Breast epithelium (tissue), 4 donors: Measurements from ENCODE around the gene RPL5. TPM values are rescaled to one million over a fixed set of nuclear protein-coding genes. Genes with fewer than 3 reads are reported as not detected.

ENCODE experiments used
- DNase-seq, 2 donors: peaks; one replicate each; pipeline ENCODE4 v3.0.0-alpha.2; 2019; ENCODE audit warnings: low spot score in 2 of 2
- H3K27ac ChIP-seq, 2 donors: fragments of 200-600 bp; sonication (generic) in 1 of 2; one replicate each; pipeline ENCODE4 v1.5.1; 2016 to 2019; ENCODE audit warnings: mild to moderate bottlenecking in 1 of 2
- H3K27me3 ChIP-seq, 2 donors: fragments of 200-600 bp; sonication (generic) in 1 of 2; one replicate each; pipeline versions ENCODE4 v1.5.1 to v1.6.0; 2017 to 2019; ENCODE audit warnings: control low read depth in 1 of 2, mild to moderate bottlenecking in 1 of 2
- H3K36me3 ChIP-seq: fragments of 200-600 bp; one replicate; pipeline ENCODE4 v1.5.1; 2019
- H3K4me1 ChIP-seq, 2 donors: fragments of 200-600 bp; sonication (generic); one replicate each; pipeline ENCODE4 v1.5.1; 2016 to 2019; ENCODE audit warnings: control low read depth in 1 of 2
- H3K4me3 ChIP-seq, 3 donors: fragments of 200-600 bp; sonication (generic); 1 replicate in 2 of 3; 2 replicates in 1 of 3; pipeline ENCODE4 v1.5.1; 2016 to 2019; ENCODE audit warnings: mild to moderate bottlenecking in 3 of 3, moderate library complexity in 2 of 3
- H3K9me3 ChIP-seq, 2 donors: fragments of 200-600 bp; sonication (generic) in 1 of 2; one replicate each; pipeline ENCODE4 v1.5.1; 2016 to 2019; ENCODE audit warnings: control low read depth in 1 of 2
- CTCF ChIP-seq, 3 donors: fragments of 450-650 bp; IDR thresholded peaks; one replicate each; pipeline ENCODE4 v1.5.1; 2016 to 2017; ENCODE audit warnings: antibody characterized with exemption in 3 of 3, mild to moderate bottlenecking in 3 of 3, moderate library complexity in 3 of 3
- POLR2A ChIP-seq: fragments of 450-650 bp; IDR thresholded peaks from one replicate; pipeline ENCODE4 v1.6.1; 2016; ENCODE audit warnings: antibody characterized with exemption, mild to moderate bottlenecking, moderate library complexity
- POLR2AphosphoS5 ChIP-seq, 3 donors: sonication (generic); formaldehyde crosslinking; IDR thresholded peaks; one replicate each; pipeline ENCODE4 v1.6.1; 2017; ENCODE audit warnings: antibody characterized with exemption in 3 of 3
- intact Hi-C: fragments of 100-400 bp; cut with DNase I; formaldehyde crosslinking; loops from one replicate; pipeline ENCODE4 v1.15.1; 2023; ENCODE audit warnings: low total_unique reads
- total RNA-seq, 3 donors: library from RNA; depleted of rRNA; stranded (reverse); fragments of >200 nt; gene quantifications; one replicate each; pipeline ENCODE4 v1.1.0, GENCODE V29; 2016

RPL5 gene
- total RNA-seq, 3 donors from 2014 or later, result 1,682 to 2,363 (median 2,105) TPM

GRCh38 chr1:92853299-92853698 lies 21.5 kb downstream of the RPL5 start:
- Histone ChIP-seq H3K27ac (no peak overlapping the region), H3K36me3 (no peaks in the 10 kb centered on the region), H3K4me1 (no peaks in the 10 kb centered on the region), H3K9me3 (no peaks in the 10 kb centered on the region), H3K27me3 (no peaks in the 10 kb centered on the region), H3K4me3 (no peak overlapping the region)
- TF ChIP-seq POLR2AphosphoS5 (IDR thresholded peaks at IDR 0.05) (no peak), CTCF (IDR thresholded peaks at IDR 0.05) (no peak), POLR2A (no peak)
- intact Hi-C loops, result no loop called here
- no peak for DNase-seq

- Histone ChIP-seq H3K4me3 (no peak overlapping the region), H3K27ac (no peak overlapping the region), H3K4me1 (no peaks in the 10 kb centered on the region), H3K27me3 (no peaks in the 10 kb centered on the region), H3K9me3 (no peaks in the 10 kb centered on the region), H3K36me3 (no peaks in the 10 kb centered on the region)
- TF ChIP-seq POLR2A (no peak), POLR2AphosphoS5 (IDR thresholded peaks at IDR 0.05) (no peak), CTCF (IDR thresholded peaks at IDR 0.05) (no peak)
- intact Hi-C loops, result no loop called here
- DNase-seq, result no peak
Observed at GRCh38 chr1:92854101-92854785, 22.4 kb downstream of the RPL5 start.

GRCh38 chr1:92855236-92855635 lies 23.4 kb downstream of the RPL5 start:
- no peaks in the 10 kb centered on the region for H3K36me3 ChIP-seq
- H3K27me3 ChIP-seq, result no peaks in the 10 kb centered on the region
- no peaks in the 10 kb centered on the region for H3K4me1 ChIP-seq
- no peak for TF ChIP-seq POLR2A
- no peak for TF ChIP-seq POLR2AphosphoS5 (IDR thresholded peaks at IDR 0.05)
- TF ChIP-seq CTCF (IDR thresholded peaks at IDR 0.05), result no peak
- intact Hi-C loops, result no loop called here
- no peak for DNase-seq
- no peak overlapping the region for H3K27ac ChIP-seq
- no peak overlapping the region for H3K4me3 ChIP-seq
- H3K9me3 ChIP-seq, result no peaks in the 10 kb centered on the region

GRCh38 chr1:92857817-92858216 lies 26.0 kb downstream of the RPL5 start:
- no peaks in the 10 kb centered on the region for H3K9me3 ChIP-seq
- DNase-seq, result no peak
- no peaks in the 10 kb centered on the region for H3K27me3 ChIP-seq
- intact Hi-C loops, result no loop called here
- no peaks in the 10 kb centered on the region for H3K4me1 ChIP-seq
- TF ChIP-seq POLR2AphosphoS5 (IDR thresholded peaks at IDR 0.05) (no peak), POLR2A (no peak)
- H3K27ac ChIP-seq, result no peak overlapping the region
- H3K4me3 ChIP-seq, result no peak overlapping the region
- no peaks in the 10 kb centered on the region for H3K36me3 ChIP-seq

- Histone ChIP-seq H3K4me1 (no peaks in the 10 kb centered on the region), H3K27ac (no peak overlapping the region), H3K9me3 (no peaks in the 10 kb centered on the region), H3K36me3 (no peaks in the 10 kb centered on the region), H3K27me3 (no peaks in the 10 kb centered on the region), H3K4me3 (peak overlapping the region in 1 of 3 donors; percentile 21)
- intact Hi-C loops, result no loop called here
- DNase-seq, result peak in 1 of 2 donors; percentile 58
- peak; percentile 96 to 99 (median 98) for TF ChIP-seq CTCF (IDR thresholded peaks at IDR 0.05)
- no peak for TF ChIP-seq POLR2AphosphoS5 (IDR thresholded peaks at IDR 0.05)
Observed at GRCh38 chr1:92858564-92859399, 26.9 kb downstream of the RPL5 start.
